Kidney (tissue), 14 donors: ENCODE results near the gene ANKS1A. TPM values are rescaled to one million over a fixed set of nuclear protein-coding genes. Genes with fewer than 3 reads are reported as not detected.
A peak's percentile ranks its signal among the peaks of the same experiment; 100 is the strongest.

Experiments used
- DNase-seq, 5 donors: peaks; one replicate each; pipeline ENCODE4 v3.0.0-alpha.2; 2013 to 2020
- FAIRE-seq: peaks from 2 replicates; lab custom pipeline; 2012; peaks lifted over from hg19 to GRCh38; lab: Jason Lieb, UNC
- H3K27ac ChIP-seq, 2 donors: one replicate each; pipeline ENCODE4 v1.7.0; 2013; ENCODE audit warnings: low read depth in 2 of 2, low read length in 2 of 2, inconsistent platforms in 1 of 2
- H3K27me3 ChIP-seq: one replicate; pipeline ENCODE4 v1.7.1; 2013; ENCODE audit warnings: low read length, inconsistent platforms; ENCODE audit not compliant: control insufficient read depth, insufficient read depth
- H3K36me3 ChIP-seq, 3 donors: one replicate each; pipeline versions ENCODE4 v1.7.0 to v1.7.1; 2013; ENCODE audit warnings: low read length in 3 of 3, control low read depth in 1 of 3, inconsistent platforms in 1 of 3; ENCODE audit not compliant: insufficient read depth in 3 of 3, control insufficient read depth in 2 of 3
- H3K4me1 ChIP-seq, 3 donors: one replicate each; pipeline versions ENCODE4 v1.7.0 to v1.7.1; 2013; ENCODE audit warnings: low read length in 3 of 3, inconsistent platforms in 1 of 3, low read depth in 1 of 3; ENCODE audit not compliant: control insufficient read depth in 2 of 3, insufficient read depth in 2 of 3
- H3K4me3 ChIP-seq, 3 donors: one replicate each; pipeline versions ENCODE4 v1.7.0 to v1.8.1; 2013; ENCODE audit warnings: low read length in 3 of 3, control low read depth in 1 of 3, inconsistent platforms in 1 of 3
- H3K9ac ChIP-seq, 3 donors: one replicate each; pipeline versions ENCODE4 v1.7.0 to v1.7.1; 2013; ENCODE audit warnings: low read length in 3 of 3, control low read depth in 1 of 3, inconsistent platforms in 1 of 3
- H3K9me3 ChIP-seq, 3 donors: one replicate each; pipeline versions ENCODE4 v1.7.0 to v1.7.1; 2013; ENCODE audit warnings: low read length in 3 of 3, control low read depth in 1 of 3, inconsistent platforms in 1 of 3; ENCODE audit not compliant: control insufficient read depth in 2 of 3, insufficient read depth in 1 of 3
- CTCF ChIP-seq: IDR thresholded peaks from 3 replicates; pipeline ENCODE4 v1.5.1; 2012; ENCODE audit warnings: mild to moderate bottlenecking, moderate library complexity, borderline replicate concordance; ENCODE audit not compliant: insufficient read depth; ENCODE audit errors: extremely low read depth
- intact Hi-C: fragments of 100-400 bp; cut with DNase I; formaldehyde crosslinking; loops from one replicate; pipeline ENCODE4 v1.11.1; 2022
- polyA plus RNA-seq: library from polyadenylated mRNA; stranded (reverse); fragments of 350-450 nt; fragmentation: Illumina TruSeq; extraction: RNeasy Lipid Tissue Mini Kit (QIAGEN cat#74804); gene quantifications from one replicate; pipeline ENCODE4 v1.2.3, GENCODE V29; 2014; ENCODE audit warnings: low read depth, low replicate concordance; ENCODE audit not compliant: insufficient read depth
- total RNA-seq: library from RNA; stranded (reverse); fragmentation: NEBNext Ultra II Directional; extraction: Animal tissue kit (Norgen Biotek cat#: 25700); gene quantifications from one replicate; pipeline ENCODE4 v1.2.1, GENCODE V29; 2021
- donor health status: control.
- donor health status: control.
- donor health status: control.
- donor health status: control.
- donor health status: control.
- donor health status: DM: yes; HTN: yes; CAD: no.
- donor health status: Normal renal cell carcinoma (clear cell type).

Gene ANKS1A
- total and polyA plus RNA-seq, 2 donors from 2014 or later, result 9.4 to 25.9 TPM

DNA sequence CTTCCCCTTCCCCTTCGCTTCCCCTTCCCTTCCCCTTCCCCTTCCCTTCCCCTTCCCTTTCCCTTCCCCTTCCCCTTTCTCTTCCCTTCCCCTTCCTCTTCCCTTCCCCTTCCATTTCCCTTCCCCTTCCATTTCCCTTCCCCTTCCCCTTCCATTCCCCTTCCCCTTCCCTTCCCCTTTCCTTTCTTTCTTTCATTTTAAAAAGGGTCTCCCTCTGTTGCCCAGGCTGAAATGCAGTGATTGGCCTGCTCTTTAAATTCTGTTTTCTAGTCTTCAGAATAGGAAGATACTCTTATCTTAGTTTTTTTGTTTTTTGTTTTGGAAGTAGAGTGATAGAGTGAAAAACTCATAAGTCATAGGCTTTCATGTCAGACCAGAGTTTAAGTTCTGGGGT lies 85.2 kb downstream of the ANKS1A start:
- no peaks in the 10 kb centered on the region for H3K4me1 ChIP-seq
- FAIRE-seq (no peak), DNase-seq (no peak)
- H3K36me3 ChIP-seq, result peaks cover 0 to 6% (median 5%) of the 10 kb centered on the region in 3 donors
- no peaks in the 10 kb centered on the region for H3K9me3 ChIP-seq
- no peak overlapping the region for H3K27ac ChIP-seq
- H3K27me3 ChIP-seq, result no peaks in the 10 kb centered on the region
- no peak for TF ChIP-seq CTCF
- no peak overlapping the region for H3K4me3 ChIP-seq
- H3K9ac ChIP-seq, result no peak overlapping the region
- intact Hi-C loops, result no loop called here

- DNase-seq, result no peak
- H3K27ac ChIP-seq, result no peak overlapping the region
- H3K9ac ChIP-seq, result no peak overlapping the region
- H3K27me3 ChIP-seq, result no peaks in the 10 kb centered on the region
- H3K9me3 ChIP-seq, result no peaks in the 10 kb centered on the region
- FAIRE-seq, result no peak
- no peak for TF ChIP-seq CTCF
- H3K36me3 ChIP-seq, result no peaks in the 10 kb centered on the region
- H3K4me3 ChIP-seq, result no peak overlapping the region
- no peaks in the 10 kb centered on the region for H3K4me1 ChIP-seq
- intact Hi-C loops, result no loop called here
Measured at GRCh38 chr6:34976239-34976638, 87.2 kb downstream of the ANKS1A start.

DNA sequence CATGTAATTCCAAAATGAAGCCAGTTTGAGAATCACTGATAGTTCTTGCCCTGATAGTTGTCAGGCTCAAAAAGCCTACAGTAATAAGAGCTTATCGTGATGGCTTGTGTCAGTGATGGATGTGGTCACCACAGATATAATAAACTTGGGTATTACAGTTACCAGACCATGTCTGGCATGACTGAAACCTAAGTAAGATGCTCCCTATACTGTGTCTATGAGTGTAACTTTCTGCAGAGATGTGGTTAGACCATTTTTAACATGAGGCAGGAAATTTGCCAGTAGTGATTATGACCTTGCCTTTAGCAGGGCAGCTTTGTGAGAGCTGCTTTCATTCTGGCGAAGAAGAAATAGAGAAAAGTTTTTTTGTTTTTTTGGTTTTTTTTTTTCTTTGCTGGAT lies 90.2 kb downstream of the ANKS1A start:
- no peak for TF ChIP-seq CTCF
- H3K27ac ChIP-seq, result no peak overlapping the region
- H3K9ac ChIP-seq, result no peak overlapping the region
- H3K4me3 ChIP-seq, result no peak overlapping the region
- no peaks in the 10 kb centered on the region for H3K27me3 ChIP-seq
- intact Hi-C loops, result no loop called here
- FAIRE-seq (no peak), DNase-seq (peak in 1 of 5 donors; percentile 31)
- H3K9me3 ChIP-seq, result no peaks in the 10 kb centered on the region
- H3K4me1 ChIP-seq, result no peaks in the 10 kb centered on the region
- peaks cover 0 to 8% (median 2%) of the 10 kb centered on the region in 3 donors for H3K36me3 ChIP-seq

GRCh38 chr6:34979994-34980393 lies 90.9 kb downstream of the ANKS1A start:
- Histone ChIP-seq H3K27me3 (no peaks in the 10 kb centered on the region), H3K9ac (no peak overlapping the region), H3K27ac (no peak overlapping the region), H3K4me3 (no peak overlapping the region), H3K36me3 (peaks cover 0 to 8% (median 2%) of the 10 kb centered on the region in 3 donors), H3K9me3 (no peaks in the 10 kb centered on the region), H3K4me1 (no peaks in the 10 kb centered on the region)
- no peak for FAIRE-seq
- intact Hi-C loops, result no loop called here
- no peak for TF ChIP-seq CTCF
- no peak for DNase-seq
